ACHN (cell line): ENCODE results near the gene ABCD1.
"Not testable (repeated sequence)": the region's sequence is repeated elsewhere in the genome, so short reads cannot be mapped to it uniquely, and the experiment has no call there.

Experiments used
- DNase-seq: peaks from one replicate; pipeline ENCODE4 v3.0.0-alpha.2; 2015
- in situ Hi-C: cut with HindIII; loops from 2 replicates; pipeline ENCODE4 v1.10.0; 2017; ENCODE audit warnings: low sequenced_read_pairs, low pct_ligation_motif_present, low pct_unique_long_range_greater_than_20kb

ABCD1 gene

DNA sequence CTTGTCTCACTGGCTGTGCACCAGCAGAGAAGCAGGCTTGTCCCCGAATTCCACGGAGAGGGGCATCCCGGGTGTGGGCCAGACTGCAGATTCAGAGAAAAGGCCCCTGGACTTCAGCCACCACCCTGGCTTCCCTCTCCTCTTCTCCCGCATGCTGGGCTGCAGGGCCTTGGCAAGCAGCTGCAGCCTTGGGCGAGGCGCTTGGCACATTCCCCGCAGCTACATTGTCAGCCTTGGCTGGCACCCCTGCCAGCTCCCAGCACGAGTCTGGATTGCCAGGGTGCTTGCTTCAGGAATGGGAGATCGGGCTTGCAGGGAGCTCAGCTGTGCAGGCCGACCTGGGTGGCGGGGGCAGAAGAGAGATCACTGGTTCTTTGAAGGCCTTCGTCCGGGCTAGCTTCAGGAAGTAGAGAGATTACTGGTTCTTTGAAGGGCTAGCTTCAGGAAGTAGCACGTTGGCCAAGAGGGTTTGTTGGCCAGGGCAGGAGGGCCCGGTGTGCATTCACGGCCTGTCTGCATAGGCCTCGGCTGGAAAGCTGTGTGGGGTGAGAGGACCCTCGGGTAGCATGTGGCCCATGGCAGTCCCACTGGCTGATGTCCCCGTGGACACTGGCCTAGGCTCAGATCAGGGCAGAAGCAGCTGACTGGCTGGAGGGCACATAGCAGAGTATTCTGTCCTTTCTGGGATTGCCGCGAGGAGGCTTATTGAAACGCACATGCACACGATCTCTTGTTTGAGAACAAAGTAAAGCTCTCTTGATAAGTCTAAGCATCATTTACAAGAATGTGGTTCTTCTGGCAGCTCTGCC lies 2.7 kb downstream of the ABCD1 start:
- no peak for DNase-seq
- in situ Hi-C loops = no loop called here

DNA sequence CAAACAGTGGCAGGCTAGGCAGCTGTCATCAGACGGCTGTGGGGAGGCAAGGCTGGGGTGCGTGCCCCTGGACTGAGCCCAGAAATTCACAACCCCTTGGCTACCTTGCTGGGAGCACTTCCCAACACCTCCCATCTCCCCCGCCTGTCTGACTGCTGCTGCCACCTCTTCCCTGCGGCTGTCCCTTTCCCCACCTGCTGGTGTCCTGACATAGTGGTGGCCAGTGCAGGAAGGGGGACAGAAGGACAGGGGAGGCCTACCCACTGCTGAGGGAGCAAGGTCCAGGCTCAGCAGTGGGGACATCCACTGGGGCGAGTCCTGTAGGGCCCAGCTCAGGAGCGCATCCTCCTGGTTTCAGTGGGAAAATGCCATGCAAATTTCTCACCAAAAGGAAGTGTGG lies 3.4 kb downstream of the ABCD1 start:
- in situ Hi-C loops = no loop called here
- no peak for DNase-seq

GRCh38 chrX:153728951-153729631 lies 4.4 kb downstream of the ABCD1 start:
- in situ Hi-C loops = no loop called here

GRCh38 chrX:153730115-153730514 lies 5.5 kb downstream of the ABCD1 start:
- DNase-seq, in situ Hi-C loops: not testable (repeated sequence)

More at GRCh38 chrX:153728951-153729631, 4.4 kb downstream of the ABCD1 start:
- no peak for DNase-seq

DNA sequence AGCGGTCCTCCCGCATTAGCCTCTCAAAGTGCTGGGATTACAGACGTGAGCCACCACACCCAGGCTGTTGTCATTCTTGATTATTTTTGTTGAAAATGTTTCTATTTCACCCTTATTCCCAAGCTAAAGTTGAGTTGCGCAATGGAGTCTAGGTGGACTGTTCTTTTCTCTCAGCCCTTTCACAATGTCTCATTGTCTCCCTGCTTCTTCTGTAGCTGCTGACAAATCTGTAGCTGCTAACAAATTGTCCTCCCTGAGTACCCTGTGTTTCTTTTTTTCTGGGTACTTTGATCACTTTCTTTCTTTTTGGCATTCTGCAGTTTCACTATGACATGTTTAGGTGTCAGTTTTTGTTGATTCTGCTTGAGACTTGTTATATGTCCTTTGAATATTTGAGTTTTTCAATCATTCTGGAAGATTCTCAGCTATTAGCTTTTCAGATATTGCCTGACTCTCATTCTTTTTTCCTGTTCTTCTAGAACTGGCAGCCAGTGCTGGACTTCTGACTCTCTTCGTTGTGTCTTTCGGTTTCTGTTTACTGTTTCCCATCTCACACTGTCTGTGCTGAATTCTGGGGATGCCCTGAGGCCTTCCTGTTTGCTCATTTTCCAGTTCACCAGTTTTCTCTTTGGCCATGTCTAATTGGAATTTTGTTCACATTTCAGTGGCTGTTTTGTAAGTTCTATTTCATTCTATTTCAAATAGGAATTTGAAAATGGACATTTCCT lies 6.6 kb downstream of the ABCD1 start:
- in situ Hi-C loops = no loop called here

GRCh38 chrX:153731845-153732215 lies 7.2 kb downstream of the ABCD1 start:
- DNase-seq = no peak
- in situ Hi-C loops = no loop called here

More for the DNA sequence above, 6.6 kb downstream of the ABCD1 start:
- no peak for DNase-seq

DNA sequence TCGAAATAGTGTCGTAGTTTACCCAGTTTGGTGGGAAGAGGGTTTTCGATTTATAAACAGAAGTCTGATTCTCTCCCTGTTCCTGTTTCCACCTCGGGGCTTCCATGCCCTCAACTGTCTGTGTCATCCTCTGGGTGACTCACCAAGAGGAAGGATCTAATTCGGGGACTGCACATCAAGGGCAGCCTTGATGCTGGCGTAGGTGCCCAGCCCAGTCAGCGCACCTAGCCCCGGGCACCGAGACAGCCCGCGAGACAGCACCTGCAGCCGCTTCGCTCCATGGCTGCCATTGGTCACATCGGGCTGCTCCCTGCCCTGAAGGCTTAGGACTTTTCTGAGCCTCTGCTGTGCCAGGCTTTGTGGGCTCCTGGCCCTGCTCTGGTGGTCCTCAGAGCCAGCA lies 7.7 kb downstream of the ABCD1 start:
- no peak for DNase-seq
- in situ Hi-C loops = no loop called here

- in situ Hi-C loops = no loop called here
- no peak for DNase-seq
These were observed 9.1 kb downstream of the ABCD1 start for GRCh38 chrX:153733651-153734240.

GRCh38 chrX:153734871-153735270 lies 10.2 kb downstream of the ABCD1 start:
- in situ Hi-C loops = no loop called here
- no peak for DNase-seq

GRCh38 chrX:153735274-153735673 lies 10.6 kb downstream of the ABCD1 start:
- in situ Hi-C loops = no loop called here
- DNase-seq = no peak

DNA sequence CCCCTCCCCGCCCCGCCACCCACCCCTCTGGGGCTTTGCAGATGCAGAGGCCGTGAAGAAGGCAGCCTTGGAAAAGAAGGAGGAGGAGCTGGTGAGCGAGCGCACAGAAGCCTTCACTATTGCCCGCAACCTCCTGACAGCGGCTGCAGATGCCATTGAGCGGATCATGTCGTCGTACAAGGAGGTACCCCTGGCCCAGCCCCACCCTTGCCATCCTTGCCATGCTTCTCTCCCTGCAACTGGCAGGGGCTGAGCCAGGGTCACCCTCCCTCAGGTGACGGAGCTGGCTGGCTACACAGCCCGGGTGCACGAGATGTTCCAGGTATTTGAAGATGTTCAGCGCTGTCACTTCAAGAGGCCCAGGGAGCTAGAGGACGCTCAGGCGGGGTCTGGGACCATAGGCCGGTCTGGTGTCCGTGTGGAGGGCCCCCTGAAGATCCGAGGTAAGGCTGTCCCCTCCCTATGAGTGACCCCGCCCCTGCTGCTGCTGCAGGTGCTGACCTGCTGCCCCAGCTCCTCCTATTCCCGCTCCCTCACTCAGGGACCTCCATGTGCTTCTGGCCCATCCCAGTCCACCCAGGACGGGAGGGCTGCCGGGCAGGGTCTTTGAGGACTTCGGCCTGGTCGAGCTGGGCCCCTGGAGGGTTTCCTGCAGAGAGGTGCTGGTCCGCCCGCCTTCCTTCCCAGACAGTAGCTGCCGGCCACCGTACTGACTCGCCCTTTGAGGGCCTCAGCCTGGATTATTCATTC lies 11.6 kb downstream of the ABCD1 start:
- in situ Hi-C loops = no loop called here
- DNase-seq = no peak

GRCh38 chrX:153736871-153737441 lies 12.3 kb downstream of the ABCD1 start:
- no peak for DNase-seq
- in situ Hi-C loops = no loop called here

GRCh38 chrX:153738056-153738605 lies 13.5 kb downstream of the ABCD1 start:
- in situ Hi-C loops = no loop called here
- DNase-seq = no peak

DNA sequence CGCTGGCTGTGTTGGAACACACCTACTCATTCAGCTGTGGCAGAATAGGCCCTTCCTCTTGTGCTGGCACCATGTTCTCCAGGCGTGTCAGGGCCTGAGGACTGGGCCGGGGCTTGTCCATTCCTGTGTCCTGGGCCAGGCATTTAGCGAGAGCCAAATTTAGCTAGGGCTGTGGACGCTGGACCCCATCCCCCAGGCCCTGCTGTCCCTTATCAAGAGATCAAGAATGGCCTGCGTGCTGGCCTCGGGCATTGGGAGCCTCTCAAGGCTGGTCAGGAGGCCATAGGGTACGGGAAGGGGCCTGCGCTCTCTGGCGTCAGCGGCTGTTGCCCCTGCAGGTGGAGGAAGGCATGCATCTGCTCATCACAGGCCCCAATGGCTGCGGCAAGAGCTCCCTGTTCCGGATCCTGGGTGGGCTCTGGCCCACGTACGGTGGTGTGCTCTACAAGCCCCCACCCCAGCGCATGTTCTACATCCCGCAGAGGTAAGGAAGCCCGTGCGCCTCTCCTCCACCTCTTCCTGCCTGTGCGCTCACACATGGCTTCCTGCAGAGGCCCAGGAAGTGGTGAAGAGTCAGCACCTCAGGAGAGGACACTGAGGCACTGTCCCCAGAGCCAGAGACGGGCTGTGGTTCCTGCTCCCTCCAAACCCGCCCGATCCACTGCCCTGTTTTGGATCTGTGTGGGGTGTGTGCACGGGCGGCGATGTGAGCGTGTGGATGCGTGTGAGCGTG lies 15.3 kb downstream of the ABCD1 start:
- in situ Hi-C loops = no loop called here
- no peak for DNase-seq

GRCh38 chrX:153740631-153741222 lies 16.1 kb downstream of the ABCD1 start:
- in situ Hi-C loops = no loop called here
- DNase-seq = no peak

DNA sequence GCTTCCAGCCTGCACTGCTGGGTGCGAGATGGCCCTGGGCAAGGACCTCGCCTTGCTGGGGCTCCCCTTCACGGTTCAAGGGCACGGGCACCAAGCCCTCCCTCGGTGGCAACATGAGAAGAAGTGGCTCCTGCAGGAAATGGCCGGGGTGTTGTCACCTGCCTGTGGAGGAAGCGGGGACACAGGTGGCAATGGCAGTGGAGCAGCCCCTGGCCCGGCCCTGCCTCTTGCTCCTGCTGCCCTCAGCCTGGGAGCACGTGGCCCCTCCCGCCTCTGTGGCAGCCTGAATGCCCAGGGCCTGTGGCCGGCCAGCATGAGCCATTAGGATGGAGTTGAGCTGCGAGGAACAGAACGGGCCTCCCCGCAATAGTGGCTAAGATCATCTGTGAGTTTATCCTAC lies 16.8 kb downstream of the ABCD1 start:
- DNase-seq = no peak

GRCh38 chrX:153742111-153742510 lies 17.5 kb downstream of the ABCD1 start:
- in situ Hi-C loops, DNase-seq: not testable (repeated sequence)

More for the DNA sequence above, 16.8 kb downstream of the ABCD1 start:
- in situ Hi-C loops = no loop called here
